GM18505 (cell line): ENCODE data around the gene LDLRAP1.

ENCODE experiments used
- ATAC-seq: cut with Tn5 transposase; IDR thresholded peaks from one replicate; pipeline ENCODE4 v1.9.1; 2021; ENCODE audit not compliant: unreplicated experiment
- POLR2A ChIP-seq: IDR thresholded peaks from 4 replicates; pipeline ENCODE4 v1.6.1; 2011; ENCODE audit warnings: borderline replicate concordance; ENCODE audit not compliant: insufficient read depth, insufficient read length; ENCODE audit errors: extremely low read depth

LDLRAP1 gene

DNA sequence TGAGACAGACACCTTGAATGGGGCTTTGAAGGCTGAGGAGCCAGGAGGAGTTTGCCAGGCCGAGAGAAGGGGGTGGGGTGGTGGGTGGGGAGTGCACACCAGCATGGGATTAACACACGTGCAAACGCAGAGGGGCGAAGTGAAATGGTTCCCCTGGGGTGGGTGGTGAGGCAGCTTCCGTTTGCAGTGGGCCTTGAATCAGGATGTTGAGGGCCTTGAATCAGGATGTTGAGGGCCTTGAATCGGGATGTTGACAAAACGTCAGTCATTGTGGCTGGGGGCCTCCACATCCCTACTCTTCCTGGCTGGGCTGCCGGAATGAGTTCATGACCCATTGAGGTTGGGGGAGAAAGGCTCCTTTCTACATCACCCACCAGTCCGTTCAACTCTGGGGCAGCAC, 16.6 kb downstream of the LDLRAP1 start:
- no peak for TF ChIP-seq POLR2A
- no peak for ATAC-seq

DNA sequence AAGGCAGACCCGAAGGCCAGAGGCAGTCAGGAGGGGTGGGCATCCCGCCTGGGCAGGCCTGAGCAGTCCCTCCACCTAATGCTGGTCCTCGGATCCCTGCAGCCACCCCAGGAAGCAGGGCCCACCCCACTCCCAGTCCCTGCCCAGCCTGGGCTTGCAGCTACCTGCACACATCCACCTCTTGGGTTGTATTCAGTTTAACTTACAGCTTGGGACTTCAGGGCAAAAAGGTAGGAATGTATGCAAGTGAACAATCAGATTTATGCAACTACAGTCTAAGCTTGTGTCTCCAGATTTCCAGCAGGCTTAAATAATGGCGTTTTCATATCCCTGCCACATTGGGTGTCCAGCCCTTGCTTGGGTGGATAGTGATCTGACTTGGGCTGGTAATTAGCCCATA, 17.4 kb downstream of the LDLRAP1 start:
- no peak for TF ChIP-seq POLR2A
- ATAC-seq, result no peak

DNA sequence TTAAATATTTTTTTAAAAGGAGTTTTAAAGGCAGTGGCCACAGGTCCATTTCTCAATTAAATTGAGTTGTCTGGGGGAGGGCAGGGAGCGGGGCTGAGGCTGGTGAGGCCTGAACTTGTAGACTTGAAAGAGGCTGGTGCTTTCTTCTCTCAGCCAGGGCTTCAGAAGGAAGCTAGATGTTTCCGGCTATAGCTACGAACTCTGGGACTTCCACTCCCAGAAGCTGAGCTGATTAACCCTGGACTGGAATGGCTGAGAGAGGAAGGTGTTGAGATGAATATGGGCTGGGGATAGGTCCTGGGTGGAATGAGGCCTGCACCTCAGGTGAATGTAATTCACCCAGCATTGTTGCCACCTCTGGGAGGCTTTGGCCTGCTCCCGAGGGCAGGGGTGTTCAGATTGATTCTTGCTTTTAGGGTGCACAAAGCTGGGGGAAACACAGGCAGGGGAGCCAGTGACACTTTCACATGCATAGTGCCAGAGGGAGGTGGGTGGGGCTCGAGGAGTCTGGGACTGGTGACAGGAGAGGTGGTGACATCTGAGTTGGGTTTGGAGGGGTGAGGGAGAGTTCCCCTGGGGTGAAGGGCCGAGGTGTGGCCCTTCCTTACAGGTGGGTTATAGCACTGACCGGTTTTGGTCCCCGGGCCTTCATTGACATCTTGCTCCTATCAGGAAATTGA, 18.2 kb downstream of the LDLRAP1 start:
- TF ChIP-seq POLR2A, result no peak
- no peak for ATAC-seq

DNA sequence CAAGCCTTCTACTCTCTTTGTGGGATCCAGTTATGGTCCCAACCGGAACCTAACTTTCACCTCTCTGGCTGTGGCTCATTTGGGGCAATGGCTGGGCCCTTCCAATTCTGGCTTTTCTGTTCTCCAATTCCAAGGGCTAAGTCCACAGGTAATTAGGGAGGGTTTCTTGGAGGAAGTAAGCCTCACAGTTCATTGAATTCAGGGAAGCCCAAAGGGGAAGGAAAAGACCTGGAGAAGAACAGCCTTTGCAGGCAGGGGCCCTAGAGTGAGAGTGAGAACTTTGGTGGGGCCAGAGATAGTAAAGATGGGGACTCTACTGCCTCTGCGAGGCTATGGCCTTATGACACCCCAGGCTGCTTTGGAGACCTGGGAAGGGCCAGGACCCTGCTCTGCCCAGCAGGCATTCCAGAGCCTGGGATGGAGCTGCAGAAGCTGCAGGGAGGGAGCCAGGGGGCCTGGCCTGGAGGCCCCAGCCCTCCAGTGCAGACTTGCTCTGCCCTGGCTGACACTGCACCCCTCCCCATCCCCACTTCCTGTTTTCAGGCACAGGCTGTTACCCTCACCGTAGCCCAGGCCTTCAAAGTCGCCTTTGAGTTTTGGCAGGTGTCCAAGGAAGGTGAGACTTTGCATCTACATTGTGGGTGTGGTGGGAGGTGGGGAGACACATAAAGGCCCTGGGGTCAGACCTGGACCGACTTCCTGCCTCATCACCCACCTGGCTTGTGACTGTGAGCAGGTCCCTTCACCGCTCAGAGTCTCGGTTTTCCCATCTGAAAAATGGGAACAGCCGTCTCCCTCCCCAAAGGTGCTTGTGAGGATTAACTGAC, 18.9 kb downstream of the LDLRAP1 start:
- peak; percentile 79 for ATAC-seq
- peak; percentile 26 for TF ChIP-seq POLR2A

DNA sequence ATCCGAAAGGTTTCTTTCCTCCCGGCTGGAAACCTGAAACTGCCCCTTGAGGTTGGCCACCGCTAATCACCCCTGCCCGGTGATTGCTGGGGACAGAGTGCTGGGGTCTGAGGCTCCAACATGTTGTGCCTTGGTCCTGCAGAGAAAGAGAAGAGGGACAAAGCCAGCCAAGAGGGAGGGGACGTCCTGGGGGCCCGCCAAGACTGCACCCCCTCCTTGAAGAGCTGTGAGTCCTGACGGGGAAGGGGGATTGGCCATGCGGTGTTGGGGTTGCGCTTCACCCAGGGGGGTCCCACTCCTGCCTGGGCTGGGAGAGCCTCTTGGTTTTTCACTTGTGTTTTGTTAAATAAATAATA, 19.5 kb downstream of the LDLRAP1 start:
- ATAC-seq, result no peak
- TF ChIP-seq POLR2A, result no peak

DNA sequence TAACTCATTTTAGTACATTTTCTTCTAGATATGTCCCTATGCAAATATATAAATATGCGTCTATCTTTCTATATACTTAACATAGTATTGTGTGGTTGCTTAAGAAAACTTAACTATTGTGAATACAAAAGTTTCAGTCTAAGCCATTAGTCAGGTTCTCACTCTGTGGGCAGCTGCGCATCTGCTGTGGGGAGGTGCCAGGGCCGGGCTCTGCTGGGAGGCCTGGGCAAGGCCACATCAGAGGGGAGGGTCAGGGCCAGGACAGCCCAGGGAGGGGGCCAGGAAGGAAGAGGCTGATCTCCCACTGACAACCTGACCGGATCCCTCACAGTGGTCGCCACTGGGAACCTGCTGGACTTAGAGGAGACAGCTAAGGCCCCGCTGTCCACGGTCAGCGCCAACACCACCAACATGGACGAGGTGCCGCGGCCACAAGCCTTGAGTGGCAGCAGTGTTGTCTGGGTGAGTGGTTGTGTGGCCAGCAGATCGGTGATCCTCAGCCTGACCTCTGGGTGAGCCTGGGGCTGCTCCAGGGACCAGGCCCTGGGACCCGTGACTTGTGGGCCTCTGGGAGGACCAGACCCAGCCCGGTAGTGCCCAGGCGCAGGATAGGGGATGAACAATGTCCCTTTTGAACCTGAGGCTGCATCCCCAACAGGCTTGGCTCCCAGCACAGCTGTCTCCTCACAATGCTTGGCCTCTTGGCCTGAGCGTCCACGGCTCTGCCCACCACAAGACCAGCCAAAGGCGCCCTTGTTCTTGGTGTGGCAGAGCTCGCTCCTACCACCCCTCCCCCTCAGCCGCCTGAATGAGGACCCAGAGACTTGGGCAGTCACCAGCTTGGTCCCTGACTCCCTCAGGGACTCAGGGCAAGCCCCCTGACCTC, 20.2 kb downstream of the LDLRAP1 start:
- no peak for TF ChIP-seq POLR2A
- no peak for ATAC-seq

DNA sequence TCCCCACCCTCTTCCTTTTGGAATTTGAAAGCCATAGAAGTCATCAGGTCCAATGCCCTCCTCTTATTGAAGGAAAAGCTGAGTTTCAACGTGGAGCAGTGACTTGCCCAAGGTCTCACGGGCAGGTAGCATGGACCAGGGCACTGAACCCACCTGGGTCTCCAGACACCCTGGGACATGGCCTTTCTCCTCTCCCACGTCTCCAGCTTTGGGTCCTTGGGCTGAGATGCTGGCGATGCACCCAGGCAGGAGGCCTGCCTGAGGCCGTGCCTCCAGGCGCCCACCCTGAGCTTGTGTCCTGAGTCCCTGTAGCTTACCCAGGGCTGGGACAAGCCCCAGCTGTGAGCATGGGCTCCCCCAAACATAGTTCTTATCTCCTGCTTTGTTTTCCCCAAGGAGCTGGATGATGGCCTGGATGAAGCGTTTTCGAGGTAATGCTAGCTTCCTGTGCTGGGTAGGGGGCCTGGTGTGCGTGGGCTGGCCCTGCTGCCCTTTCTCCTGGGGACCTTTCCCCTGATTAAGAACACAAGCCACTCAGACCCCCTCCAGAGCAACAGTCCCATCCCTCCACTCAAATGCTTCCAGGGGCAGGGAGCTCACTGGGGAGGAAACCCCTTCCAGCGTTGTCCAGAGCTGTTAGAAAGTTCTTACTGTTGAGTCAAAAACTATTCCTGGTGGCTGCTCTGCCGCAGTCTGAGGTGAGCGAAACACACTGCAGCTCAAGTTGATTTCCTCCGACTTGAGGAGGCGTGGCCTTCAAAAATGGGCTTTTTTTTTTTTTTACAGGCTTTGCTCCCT, 21.6 kb downstream of the LDLRAP1 start:
- ATAC-seq, result no peak
- no peak for TF ChIP-seq POLR2A

DNA sequence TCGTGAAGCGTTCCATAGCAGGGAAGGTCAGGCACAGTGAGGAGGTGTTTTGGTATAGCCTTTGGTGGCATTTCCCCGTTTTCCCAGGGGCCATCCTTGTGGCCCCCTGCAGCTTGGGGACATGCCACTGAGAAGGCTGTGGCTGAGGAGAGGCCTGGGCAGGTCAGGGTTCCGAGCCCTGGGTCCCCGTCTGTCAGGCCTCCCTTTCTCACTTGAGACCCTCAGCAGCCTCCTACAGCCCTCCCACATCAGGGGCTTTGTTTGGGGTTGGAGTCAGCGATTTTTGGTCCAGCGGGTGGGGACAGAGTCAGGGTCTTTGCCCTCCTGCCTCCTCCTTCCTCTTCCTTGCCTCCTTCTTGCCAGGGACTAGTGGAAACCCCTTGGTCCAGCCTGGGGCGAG, 22.2 kb downstream of the LDLRAP1 start:
- no peak for ATAC-seq
- no peak for TF ChIP-seq POLR2A

DNA sequence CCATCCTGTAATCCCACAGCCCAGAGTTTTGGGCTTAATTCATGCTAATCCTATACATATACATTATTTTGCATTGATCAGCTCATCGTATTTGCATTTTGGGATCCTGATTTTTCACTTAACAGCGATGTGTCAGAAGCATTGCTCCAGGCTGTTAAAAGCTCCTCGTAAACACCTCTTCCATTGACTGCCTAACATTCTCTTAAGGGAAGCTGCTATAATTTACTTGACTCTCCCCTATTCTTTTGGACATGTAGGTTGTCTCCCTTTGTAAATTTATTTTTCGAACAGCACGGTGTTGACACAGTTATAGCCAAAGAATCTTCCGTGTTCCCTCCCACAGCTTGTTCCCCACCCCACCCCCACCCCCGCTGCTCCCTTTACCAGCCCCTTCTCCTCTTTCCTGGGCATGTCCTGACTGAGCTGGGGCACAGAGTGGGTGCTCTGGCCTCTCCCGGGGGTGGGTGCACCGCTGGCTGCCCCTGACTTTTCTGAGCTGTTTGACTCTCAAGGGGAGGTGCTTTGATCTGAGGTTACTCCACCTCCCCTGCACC, 22.8 kb downstream of the LDLRAP1 start:
- TF ChIP-seq POLR2A, result no peak
- ATAC-seq, result no peak

DNA sequence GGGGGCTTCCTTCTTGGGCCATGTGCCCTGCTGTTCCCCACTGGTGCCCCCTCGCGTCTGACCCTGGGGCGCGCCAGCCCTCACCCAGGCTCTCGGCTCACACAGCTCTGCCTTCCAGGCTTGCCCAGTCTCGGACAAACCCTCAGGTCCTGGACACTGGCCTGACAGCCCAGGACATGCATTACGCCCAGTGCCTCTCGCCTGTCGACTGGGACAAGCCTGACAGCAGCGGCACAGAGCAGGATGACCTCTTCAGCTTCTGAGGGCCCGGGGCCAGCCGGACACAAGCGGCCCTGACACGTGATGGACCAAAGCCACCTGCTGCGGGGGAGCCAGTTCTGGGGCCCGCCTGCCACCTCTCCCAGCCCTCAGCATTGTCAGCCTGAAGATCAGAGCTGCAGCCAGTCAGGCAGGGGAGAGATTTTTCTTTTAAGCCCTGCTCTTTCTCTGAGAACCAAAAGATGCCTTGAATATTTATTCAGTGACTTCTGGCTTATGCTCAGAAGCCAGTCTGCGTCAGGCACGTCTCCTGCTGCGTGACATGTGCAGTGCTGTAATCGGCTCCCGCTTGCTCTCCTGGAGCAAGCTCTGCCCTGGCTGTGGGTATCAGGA, 23.4 kb downstream of the LDLRAP1 start:
- ATAC-seq, result no peak
- TF ChIP-seq POLR2A, result no peak

DNA sequence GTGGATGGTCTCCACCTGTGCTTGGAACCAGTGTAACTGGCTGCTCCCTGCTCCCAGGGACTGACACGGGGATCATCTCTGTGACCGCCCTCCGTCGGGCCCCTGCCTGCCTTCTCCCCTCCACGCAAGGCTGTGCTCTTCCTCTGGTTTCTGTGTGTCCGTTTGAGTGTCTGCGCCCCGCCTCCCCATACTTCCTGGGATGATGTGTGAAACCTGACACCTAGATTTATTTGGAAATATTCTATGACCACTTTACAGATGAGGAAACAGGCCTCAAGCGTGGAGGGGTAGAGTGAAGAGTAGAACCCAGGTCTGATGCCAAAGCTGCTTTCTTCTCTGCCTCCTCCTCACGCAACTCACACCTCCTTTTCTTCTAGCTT, 24.3 kb downstream of the LDLRAP1 start:
- ATAC-seq, result no peak
- TF ChIP-seq POLR2A, result no peak

DNA sequence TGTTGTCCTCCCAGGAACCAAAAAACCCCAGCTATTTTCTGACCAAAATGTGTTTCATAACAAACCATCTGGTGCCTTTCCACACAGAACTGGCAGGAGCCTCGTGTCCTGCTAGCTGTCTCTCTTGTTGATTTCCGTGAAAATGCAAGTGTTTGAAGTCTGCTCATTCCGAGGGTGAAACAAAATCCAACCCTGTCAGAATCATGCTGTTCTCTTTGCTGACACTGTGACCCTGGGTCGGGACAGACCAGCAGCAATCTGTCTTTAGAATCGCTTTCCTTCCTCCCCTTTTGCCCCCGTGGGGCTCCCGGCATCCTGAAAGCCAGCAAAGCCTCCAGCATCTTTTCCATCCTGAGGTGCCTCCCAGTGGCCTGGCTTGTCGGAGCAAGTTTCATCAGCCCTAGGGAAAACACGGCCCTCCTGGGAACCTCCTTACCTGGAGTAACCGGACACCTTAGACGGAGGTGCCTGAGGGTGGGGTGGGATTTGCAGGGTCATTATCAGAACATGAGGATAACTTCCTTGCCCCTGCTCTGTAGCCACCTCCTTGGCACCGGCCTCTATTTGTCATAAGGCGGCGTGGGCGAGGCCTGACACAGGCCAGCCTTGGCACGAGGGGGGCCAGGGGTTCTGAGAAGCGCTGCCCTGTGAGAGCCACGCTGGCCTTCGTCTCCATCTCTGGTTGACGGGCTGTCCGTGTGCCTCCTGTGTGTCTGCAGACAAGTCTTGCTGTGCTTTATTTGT, 24.9 kb downstream of the LDLRAP1 start:
- ATAC-seq, result no peak
- no peak for TF ChIP-seq POLR2A

DNA sequence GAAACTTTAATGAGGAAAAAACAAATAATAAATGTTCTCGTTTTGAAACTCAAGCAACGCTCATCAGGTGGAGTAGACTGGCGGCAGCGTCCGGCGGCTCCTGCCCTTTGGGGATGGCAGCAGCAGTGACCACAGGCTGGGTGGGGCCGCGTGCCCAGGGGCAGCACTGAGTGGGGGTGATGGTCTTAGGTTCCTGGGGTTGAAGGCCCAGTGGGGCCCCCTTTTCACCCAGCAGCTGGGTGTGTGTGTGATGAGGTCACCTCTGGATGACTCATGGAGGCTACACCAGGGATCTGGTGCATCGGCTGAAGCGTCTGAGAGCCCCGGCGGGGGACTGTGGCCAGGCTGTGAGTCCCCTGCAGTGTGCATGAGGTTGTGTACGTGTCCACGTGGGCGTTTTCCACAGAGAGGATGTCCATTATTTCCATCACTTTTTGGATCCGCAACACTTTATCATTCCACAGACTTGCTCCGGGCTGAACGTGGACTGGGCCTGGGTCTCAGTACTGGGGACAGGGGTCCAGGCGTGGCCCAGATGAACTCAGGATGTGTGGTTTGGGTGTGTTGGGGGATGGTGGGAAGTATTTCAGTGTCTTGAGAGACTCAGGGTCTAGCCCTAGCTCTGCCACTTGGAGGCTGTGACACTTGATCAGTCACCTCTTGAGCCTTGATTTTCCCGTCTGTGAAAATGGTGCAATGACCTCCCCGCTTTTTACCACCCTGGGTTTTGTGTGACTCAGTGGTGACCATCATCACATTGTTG, 25.6 kb downstream of the LDLRAP1 start:
- no peak for ATAC-seq
- TF ChIP-seq POLR2A, result no peak
